Testis (tissue), 2 donors: Measurements from ENCODE around the gene MGME1.
"Not testable (repeated sequence)": the region's sequence is repeated elsewhere in the genome, so short reads cannot be mapped to it uniquely, and the experiment has no call there.

ENCODE experiments used
- POLR2A ChIP-seq: fragments of 450-650 bp; IDR thresholded peaks from one replicate; pipeline ENCODE4 v1.6.1; 2017; ENCODE audit warnings: antibody characterized with exemption, mild to moderate bottlenecking, moderate library complexity
- TF ChIP-seq, protein P1 (sequence below), 3 experiments: fragments of 450-650 bp in 2 of 3; fragments of 200-600 bp in 1 of 3; sonication (generic) in 1 of 3; IDR thresholded peaks; one replicate each; pipeline ENCODE4 v1.5.1; 2016 to 2019; ENCODE audit warnings: antibody characterized with exemption in 3 of 3, mild to moderate bottlenecking in 2 of 3, moderate library complexity in 1 of 3

DNA sequence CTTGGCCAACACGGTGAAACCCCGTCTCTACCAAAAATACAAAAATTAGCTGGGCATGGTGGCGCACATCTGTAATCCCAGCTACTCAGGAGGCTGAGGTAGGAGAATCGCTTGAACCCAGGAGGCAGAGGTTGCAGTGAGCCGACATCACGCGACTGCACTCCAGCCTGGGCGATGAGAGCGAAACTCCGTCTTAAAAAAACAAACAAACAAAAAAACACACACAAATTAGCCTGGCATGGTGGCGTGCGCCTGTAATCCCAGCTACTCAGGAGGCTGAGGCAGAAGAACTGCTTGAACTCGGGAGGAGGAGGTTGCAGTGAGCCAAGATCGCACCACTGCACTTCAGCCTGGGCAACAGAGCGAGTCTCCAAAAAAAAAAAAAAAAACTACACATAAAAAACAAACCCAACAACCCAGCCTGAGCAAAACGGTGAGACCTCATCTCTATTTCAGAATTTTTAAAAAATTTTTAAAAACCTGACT, 8.4 kb upstream of the MGME1 start:
- TF ChIP-seq, protein P1, sequence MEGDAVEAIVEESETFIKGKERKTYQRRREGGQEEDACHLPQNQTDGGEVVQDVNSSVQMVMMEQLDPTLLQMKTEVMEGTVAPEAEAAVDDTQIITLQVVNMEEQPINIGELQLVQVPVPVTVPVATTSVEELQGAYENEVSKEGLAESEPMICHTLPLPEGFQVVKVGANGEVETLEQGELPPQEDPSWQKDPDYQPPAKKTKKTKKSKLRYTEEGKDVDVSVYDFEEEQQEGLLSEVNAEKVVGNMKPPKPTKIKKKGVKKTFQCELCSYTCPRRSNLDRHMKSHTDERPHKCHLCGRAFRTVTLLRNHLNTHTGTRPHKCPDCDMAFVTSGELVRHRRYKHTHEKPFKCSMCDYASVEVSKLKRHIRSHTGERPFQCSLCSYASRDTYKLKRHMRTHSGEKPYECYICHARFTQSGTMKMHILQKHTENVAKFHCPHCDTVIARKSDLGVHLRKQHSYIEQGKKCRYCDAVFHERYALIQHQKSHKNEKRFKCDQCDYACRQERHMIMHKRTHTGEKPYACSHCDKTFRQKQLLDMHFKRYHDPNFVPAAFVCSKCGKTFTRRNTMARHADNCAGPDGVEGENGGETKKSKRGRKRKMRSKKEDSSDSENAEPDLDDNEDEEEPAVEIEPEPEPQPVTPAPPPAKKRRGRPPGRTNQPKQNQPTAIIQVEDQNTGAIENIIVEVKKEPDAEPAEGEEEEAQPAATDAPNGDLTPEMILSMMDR (IDR thresholded peaks at IDR 0.05): not testable (repeated sequence)
- not testable (repeated sequence) for TF ChIP-seq POLR2A
